ENCODE data around the gene CFAP100. TPM values are rescaled to one million over a fixed set of nuclear protein-coding genes. Genes with fewer than 3 reads are reported as not detected.
A peak's percentile ranks its signal among the peaks of the same experiment; 100 is the strongest.

CFAP100 gene
- total RNA-seq, 1 experiment from 2014 or later, result not detected

DNA sequence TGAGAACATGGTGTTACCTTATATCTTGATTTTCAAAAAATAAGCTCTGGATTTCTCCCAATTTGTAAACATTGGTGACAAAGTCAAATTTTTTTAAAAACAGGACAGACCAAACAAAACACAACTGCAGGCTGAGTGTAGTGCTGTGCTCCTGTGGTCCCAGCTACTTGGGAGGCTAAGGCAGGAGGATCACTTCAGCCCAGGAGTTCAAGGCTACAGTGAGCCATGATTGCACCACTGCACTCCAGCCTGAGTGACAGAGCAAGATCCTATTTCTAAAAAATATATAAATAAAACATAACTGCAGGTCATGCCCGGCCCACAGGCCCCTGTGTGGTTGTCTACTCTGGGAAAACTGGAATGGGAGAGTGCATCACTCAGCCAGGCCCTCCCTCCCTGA lies 84.9 kb downstream of the CFAP100 start:
- no peak for DNase-seq (ENCODE audit: low read depth)

DNA sequence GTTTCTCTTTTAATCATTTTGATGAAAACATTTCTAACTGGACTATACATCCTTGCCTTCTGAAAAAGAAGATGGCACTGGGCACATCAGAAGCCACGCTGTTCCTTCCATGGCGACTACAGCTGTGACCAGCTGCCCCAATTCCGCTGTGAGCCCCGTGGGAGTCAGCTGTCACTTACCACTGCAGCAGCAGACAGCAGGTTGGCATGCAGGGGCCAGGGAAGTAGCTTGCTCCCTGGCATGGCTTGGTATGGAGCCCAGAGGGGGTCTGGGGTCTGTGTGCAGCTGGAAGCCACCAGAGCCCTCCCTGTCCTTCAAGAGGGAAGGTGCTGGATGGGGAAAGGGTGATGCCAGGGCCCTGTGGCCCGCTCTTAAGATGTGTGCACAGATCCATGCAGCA lies 85.5 kb downstream of the CFAP100 start:
- DNase-seq (ENCODE audit: low read depth), result no peak

DNA sequence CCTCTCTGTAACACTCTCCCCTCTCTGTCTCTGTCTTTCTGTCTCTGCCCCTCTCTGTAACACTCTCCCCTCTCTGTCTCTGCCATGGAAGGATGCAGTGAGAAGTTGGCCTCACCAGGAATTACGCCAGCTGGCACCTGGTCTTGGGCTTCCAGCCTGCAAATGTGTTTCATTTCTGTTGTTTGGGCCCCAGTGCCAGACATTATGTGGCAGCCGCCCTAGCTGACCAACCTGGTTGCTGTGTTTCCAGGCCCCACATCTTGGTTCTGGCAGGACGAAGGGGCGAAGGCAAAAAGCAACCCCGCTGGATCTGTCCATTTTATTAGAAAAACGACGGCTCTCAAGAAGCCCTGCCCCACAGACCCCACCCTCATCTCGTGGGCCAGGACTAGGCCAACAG lies 86.2 kb downstream of the CFAP100 start:
- DNase-seq (ENCODE audit: low read depth), result no peak

- DNase-seq (ENCODE audit: low read depth), result peak; percentile 88
Measured at GRCh38 chr3:126481808-126482502, 87.2 kb downstream of the CFAP100 start.

GRCh38 chr3:126482503-126483255 lies 88.0 kb downstream of the CFAP100 start:
- DNase-seq (ENCODE audit: low read depth), result no peak

DNA sequence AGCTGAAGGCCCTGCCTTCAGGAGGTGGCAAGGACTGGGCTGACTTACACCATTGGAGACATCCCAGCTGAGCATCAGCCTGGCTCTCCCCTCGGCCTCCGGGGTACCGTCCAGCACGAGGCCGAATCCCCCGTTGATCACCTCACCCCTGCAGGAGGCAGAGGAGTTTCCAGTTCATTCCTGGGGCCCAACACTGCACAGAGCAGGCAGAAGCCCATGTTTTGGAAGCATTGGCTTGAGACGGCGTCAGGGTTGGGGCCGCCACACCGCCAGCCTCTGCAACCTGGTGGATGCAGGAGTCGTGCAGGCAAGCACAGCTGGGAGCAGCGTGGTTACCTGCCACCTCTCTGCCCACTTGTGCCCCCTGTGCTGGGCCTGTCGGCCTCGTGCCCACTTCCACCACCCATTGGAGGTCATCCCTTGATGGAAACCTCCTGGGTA lies 88.6 kb downstream of the CFAP100 start:
- DNase-seq (ENCODE audit: low read depth), result no peak

GRCh38 chr3:126484148-126484547 lies 89.4 kb downstream of the CFAP100 start:
- DNase-seq (ENCODE audit: low read depth), result no peak

DNA sequence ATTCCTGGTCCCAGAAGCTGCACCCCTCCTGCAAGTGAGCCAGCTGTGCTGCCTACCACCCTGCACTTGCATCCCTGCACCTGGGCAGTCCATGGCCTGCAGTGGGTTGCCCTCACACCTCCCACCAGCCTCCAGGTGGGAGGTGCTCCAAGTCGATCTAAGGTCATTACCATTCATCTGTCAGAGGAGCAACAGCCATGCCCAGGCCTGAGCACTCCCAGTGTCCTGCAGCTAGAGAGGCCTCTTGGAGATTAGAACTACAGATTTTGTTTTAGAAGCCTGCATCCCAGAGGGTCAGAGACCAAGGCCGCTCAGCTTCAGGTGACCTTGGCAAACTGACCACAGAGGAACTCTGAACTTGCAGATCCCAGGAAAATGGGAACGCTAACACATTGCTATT lies 90.0 kb downstream of the CFAP100 start:
- DNase-seq (ENCODE audit: low read depth), result no peak

- no peak for DNase-seq (ENCODE audit: low read depth)
Measured at GRCh38 chr3:126485176-126485897, 90.6 kb downstream of the CFAP100 start.

DNA sequence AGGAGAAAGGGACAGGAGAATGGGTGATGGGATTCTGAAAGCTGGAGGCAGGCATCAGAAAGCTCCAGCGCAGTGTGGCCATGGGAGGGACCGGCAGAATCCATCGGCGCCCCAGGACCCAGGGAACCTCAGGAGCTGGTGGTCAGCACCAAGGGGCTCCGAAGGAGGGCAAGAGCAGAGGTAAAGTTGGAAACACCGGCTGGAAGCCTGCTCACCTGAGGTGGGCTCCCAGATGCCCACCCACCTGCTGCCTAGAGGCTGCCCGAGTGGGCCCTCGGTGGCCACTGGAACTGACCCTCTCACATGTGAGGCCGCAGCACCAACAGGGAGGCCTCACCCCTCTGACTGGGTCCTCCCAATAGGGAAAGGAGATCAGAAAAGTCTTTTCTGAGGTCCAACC lies 91.2 kb downstream of the CFAP100 start:
- no peak for DNase-seq (ENCODE audit: low read depth)

Other genes with a start within 250 kb of the CFAP100 start
- gene ALDH1L1, start 214.3 kb upstream of the CFAP100 start, total RNA-seq (2014; rRNA removed; shearing (Covaris generic)), result not detected in 2 replicates
- 0.59 and 0.72 TPM in 2 replicates for gene KLF15, start 37.5 kb upstream of the CFAP100 start, total RNA-seq (2014; rRNA removed; shearing (Covaris generic))
- gene ZXDC, start 81.0 kb downstream of the CFAP100 start, total RNA-seq (2014; rRNA removed; shearing (Covaris generic)), result 10.7 and 12.4 TPM in 2 replicates
- not detected in 2 replicates for gene UROC1, start 122.9 kb downstream of the CFAP100 start, total RNA-seq (2014; rRNA removed; shearing (Covaris generic))
- not detected in 2 replicates for gene CHST13, start 129.2 kb downstream of the CFAP100 start, total RNA-seq (2014; rRNA removed; shearing (Covaris generic))
- gene C3orf22, start 164.0 kb downstream of the CFAP100 start, total RNA-seq (2014; rRNA removed; shearing (Covaris generic)), result not detected in 2 replicates

All from RPMI7951 (cell line).